RWPE2 (cell line): ENCODE measurements around the gene LZTFL1.

Experiments used
- ATAC-seq: fragments of 200-7000 bp; cut with Tn5 transposase; 3 replicates; pipeline ENCODE4 v1.9.1; 2021; ENCODE audit warnings: low read depth
- DNase-seq: peaks from one replicate; pipeline ENCODE4 v3.0.0-alpha.2; 2020; ENCODE audit warnings: low spot score
- H3K27ac ChIP-seq: fragments of 450-650 bp; 2 replicates; pipeline ENCODE4 v1.5.1; 2017; ENCODE audit warnings: mild to moderate bottlenecking; ENCODE audit not compliant: poor library complexity, severe bottlenecking
- H3K27me3 ChIP-seq: fragments of 250-450 bp; sonication (Bioruptor Pico); 2 replicates; pipeline ENCODE4 v1.5.1; 2021; ENCODE audit warnings: mild to moderate bottlenecking, moderate library complexity; ENCODE audit not compliant: insufficient read depth, poor library complexity, severe bottlenecking
- H3K36me3 ChIP-seq: fragments of 250-450 bp; sonication (Bioruptor Pico); 2 replicates; pipeline ENCODE4 v1.5.1; 2020; ENCODE audit warnings: low read depth, mild to moderate bottlenecking, moderate library complexity
- H3K4me1 ChIP-seq: fragments of 250-450 bp; sonication (Bioruptor Pico); 2 replicates; pipeline ENCODE4 v1.5.1; 2021; ENCODE audit warnings: mild to moderate bottlenecking, moderate library complexity; ENCODE audit not compliant: insufficient read depth, poor library complexity, severe bottlenecking
- H3K4me3 ChIP-seq: fragments of 250-450 bp; sonication (Bioruptor Pico); 2 replicates; pipeline ENCODE4 v1.5.1; 2021; ENCODE audit warnings: mild to moderate bottlenecking, moderate library complexity; ENCODE audit not compliant: severe bottlenecking
- H3K9me3 ChIP-seq: fragments of 250-450 bp; sonication (Bioruptor Pico); 2 replicates; pipeline ENCODE4 v1.5.1; 2021; ENCODE audit warnings: mild to moderate bottlenecking, moderate library complexity; ENCODE audit not compliant: severe bottlenecking
- CTCF ChIP-seq: fragments of 450-650 bp; IDR thresholded peaks from one replicate; pipeline ENCODE4 v1.5.1; 2017; ENCODE audit warnings: mild to moderate bottlenecking, moderate library complexity; ENCODE audit not compliant: poor library complexity, severe bottlenecking

Gene LZTFL1

GRCh38 chr3:45777746-45778386 lies 64.1 kb downstream of the LZTFL1 start:
- ATAC-seq (no peak), DNase-seq (no peak)
- H3K9me3 ChIP-seq, result no peaks in the 10 kb centered on the region
- no peak overlapping the region for H3K27ac ChIP-seq
- TF ChIP-seq CTCF, result no peak
- H3K27me3 ChIP-seq, result no peaks in the 10 kb centered on the region
- no peaks in the 10 kb centered on the region for H3K36me3 ChIP-seq
- H3K4me3 ChIP-seq, result no peak overlapping the region
- no peaks in the 10 kb centered on the region for H3K4me1 ChIP-seq

- no peak overlapping the region for H3K27ac ChIP-seq
- no peak for TF ChIP-seq CTCF
- no peak for DNase-seq
- H3K9me3 ChIP-seq, result no peaks in the 10 kb centered on the region
- no peaks in the 10 kb centered on the region for H3K27me3 ChIP-seq
- ATAC-seq, result no peak
- H3K4me3 ChIP-seq, result no peak overlapping the region
- H3K36me3 ChIP-seq, result no peaks in the 10 kb centered on the region
- H3K4me1 ChIP-seq, result no peaks in the 10 kb centered on the region
Measured at GRCh38 chr3:45777111-45777745, 64.7 kb downstream of the LZTFL1 start.

- no peaks in the 10 kb centered on the region for H3K27me3 ChIP-seq
- no peaks in the 10 kb centered on the region for H3K36me3 ChIP-seq
- H3K4me3 ChIP-seq, result no peak overlapping the region
- H3K4me1 ChIP-seq, result no peaks in the 10 kb centered on the region
- ATAC-seq, result no peak
- no peak overlapping the region for H3K27ac ChIP-seq
- no peak for DNase-seq
- H3K9me3 ChIP-seq, result no peaks in the 10 kb centered on the region
- no peak for TF ChIP-seq CTCF
Measured at GRCh38 chr3:45776611-45777010, 65.3 kb downstream of the LZTFL1 start.

GRCh38 chr3:45776301-45776595 lies 65.7 kb downstream of the LZTFL1 start:
- ATAC-seq (no peak), DNase-seq (no peak)
- TF ChIP-seq CTCF, result no peak
- no peak overlapping the region for H3K27ac ChIP-seq
- H3K4me1 ChIP-seq, result no peaks in the 10 kb centered on the region
- no peak overlapping the region for H3K4me3 ChIP-seq
- H3K9me3 ChIP-seq, result no peaks in the 10 kb centered on the region
- H3K27me3 ChIP-seq, result no peaks in the 10 kb centered on the region
- H3K36me3 ChIP-seq, result no peaks in the 10 kb centered on the region

- Histone ChIP-seq H3K27me3 (no peaks in the 10 kb centered on the region), H3K9me3 (no peaks in the 10 kb centered on the region), H3K36me3 (no peaks in the 10 kb centered on the region), H3K27ac (no peak overlapping the region), H3K4me1 (no peaks in the 10 kb centered on the region), H3K4me3 (no peak overlapping the region)
- DNase-seq, result no peak
- no peak for TF ChIP-seq CTCF
- no peak for ATAC-seq
Measured at GRCh38 chr3:45775571-45776300, 66.2 kb downstream of the LZTFL1 start.
